HG02798 (cell line): ENCODE results near the gene ATP7A.
"Not testable (repeated sequence)": the region's sequence is repeated elsewhere in the genome, so short reads cannot be mapped to it uniquely, and the experiment has no call there.

Source experiments
- ATAC-seq: cut with Tn5 transposase; IDR thresholded peaks from one replicate; pipeline ENCODE4 v1.9.1; 2021; ENCODE audit warnings: mild to moderate bottlenecking; ENCODE audit not compliant: unreplicated experiment, poor library complexity

Gene ATP7A

GRCh38 chrX:78024349-78025059 lies 114.0 kb downstream of the ATP7A start:
- ATAC-seq, result no peak

DNA sequence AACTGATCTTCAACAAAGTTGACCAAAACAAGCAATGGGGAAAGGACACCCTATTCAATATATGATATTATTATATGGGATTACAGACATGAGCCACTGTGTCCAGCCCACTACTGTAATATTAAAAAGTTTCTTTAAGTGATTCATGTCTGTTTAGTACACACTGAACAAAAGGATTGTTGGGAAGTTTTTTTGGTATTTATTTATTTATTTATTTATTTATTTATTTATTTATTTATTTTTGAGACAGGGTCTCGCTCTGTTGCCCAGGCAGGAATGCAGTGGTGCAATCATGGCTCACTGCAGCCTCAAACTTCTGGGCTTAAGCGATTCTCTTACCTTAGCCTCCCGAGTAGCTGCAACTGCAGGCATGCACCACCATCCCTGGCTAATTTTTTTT lies 117.3 kb downstream of the ATP7A start:
- ATAC-seq, result no peak

GRCh38 chrX:78029663-78030062 lies 119.2 kb downstream of the ATP7A start:
- no peak for ATAC-seq

DNA sequence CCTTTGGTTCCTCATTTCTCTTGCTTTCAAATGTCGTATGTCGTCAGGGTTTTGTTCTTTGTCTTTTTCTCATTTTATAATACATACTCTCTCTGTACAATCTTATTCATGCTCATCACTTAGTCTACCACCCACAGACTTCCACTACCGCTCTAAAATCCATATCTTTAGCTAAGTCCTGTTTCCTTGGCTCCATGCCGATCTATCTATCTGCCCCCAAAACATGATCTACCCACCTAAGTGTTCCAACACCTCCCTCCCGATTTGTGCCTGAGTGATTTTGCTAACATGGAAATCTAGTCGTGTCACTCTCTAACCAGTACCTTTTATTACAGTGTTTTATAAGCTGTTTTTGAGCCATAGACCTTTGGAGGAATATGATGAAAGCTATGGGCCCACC lies 124.6 kb downstream of the ATP7A start:
- ATAC-seq, result no peak

DNA sequence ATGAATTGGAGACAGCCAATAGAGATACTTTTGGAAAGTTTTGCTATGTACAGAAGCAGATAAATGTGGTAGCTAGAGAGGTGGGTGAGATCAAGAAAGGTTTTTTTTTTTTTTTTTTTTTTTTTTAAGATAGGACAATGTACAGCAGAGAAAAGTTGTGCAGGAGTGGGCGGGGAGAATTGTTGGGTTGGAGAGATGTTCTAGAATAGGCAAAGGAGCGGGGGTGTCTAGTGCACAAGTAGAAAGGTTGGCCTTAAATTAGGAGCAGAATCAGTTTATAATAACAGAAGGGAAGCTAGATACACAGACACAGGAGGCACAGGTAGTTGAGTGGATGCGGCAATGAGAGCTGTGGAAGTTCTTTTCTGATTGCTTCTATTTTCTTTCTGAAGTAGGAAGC lies 127.4 kb downstream of the ATP7A start:
- ATAC-seq, result no peak

DNA sequence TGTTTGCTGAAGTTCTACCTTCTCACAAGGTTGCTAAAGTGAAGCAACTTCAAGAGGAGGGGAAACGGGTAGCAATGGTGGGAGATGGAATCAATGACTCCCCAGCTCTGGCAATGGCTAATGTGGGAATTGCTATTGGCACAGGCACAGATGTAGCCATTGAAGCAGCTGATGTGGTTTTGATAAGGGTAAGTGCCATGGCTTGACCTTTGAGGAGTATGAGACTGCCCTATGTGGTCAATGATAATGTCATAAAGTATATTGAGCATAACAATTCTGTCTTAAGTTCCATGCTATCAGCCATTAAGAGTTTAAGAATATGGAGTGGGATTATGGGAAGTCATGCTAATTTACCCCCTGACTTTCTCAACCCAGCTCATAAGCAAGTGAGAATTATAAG lies 132.1 kb downstream of the ATP7A start:
- no peak for ATAC-seq

DNA sequence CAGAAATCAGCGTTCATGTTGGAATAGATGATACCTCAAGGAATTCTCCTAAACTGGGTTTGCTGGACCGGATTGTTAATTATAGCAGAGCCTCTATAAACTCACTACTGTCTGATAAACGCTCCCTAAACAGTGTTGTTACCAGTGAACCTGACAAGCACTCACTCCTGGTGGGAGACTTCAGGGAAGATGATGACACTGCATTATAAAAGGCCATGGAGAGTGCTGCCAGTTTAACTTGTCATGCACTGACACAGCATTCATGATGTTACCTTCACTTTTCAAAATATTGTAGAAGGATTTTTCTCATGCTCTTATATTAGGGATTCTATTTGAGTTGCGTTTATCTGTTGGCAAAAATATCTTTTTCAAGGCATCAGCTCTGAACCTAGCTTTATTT lies 135.9 kb downstream of the ATP7A start:
- no peak for ATAC-seq

DNA sequence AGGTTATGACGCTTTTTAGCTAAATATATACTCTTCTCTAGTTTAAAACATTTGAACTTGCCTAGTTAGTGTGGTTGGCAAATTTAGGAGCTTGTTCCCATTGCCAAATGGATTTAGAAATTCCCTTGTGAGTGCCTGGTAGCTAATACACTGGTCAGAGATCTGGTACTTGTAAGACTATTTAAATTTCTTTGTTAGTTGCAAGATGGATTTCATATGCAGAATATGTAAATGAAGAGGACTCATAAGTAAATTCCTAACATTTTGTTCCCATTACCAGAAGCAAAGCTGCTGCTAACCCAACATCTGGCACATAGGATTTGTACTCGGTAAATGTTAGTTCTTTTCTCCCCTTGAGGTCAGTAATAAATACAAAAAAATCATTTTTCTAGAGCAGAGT lies 137.6 kb downstream of the ATP7A start:
- ATAC-seq, result no peak

- no peak for ATAC-seq
These were observed 153.2 kb downstream of the ATP7A start for GRCh38 chrX:78063687-78064086.

GRCh38 chrX:78064152-78064551 lies 153.7 kb downstream of the ATP7A start:
- ATAC-seq, result no peak

DNA sequence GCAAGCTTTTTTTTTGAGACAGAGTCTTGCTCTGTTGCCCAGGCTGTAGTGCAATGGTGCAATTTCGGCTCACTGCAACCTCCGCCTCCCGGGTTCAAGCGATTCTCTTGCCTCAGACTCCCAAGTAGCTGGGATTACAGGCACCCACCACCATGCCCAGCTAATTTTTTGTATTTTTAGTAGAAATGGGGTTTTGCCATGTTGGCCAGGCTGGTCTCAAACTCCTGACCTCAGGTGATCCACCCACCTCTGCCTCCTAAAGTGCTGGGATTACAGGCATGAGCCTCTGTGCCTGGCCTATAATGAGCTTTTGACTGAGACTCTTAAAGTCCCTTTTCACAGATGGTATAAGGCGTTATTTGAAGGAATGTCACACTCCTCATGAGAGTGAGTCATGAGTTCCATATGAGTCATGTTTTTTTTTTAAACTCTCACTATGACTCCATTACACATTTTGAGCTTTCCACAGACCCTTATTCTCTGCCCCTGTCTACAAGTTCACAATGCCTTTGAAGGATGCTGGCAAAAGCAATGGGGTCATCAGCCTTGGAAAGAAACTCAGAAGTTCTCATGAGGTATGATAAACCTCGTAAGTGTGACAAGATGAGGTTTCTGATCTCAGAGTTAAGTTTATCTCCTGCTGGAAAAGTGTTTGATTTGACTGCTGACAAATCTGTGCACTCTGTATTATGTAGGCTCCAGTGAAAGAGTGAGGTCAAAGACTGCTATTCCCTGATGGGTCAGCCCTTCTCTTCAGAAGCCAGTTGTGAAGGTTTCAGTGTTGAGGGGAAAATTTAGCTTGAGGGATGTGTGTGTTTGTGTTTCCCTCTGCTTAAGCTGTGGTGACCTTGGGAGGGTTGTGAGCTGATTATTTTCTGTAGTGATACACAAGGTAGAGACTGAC lies 154.5 kb downstream of the ATP7A start:
- ATAC-seq, result peak; percentile 77

DNA sequence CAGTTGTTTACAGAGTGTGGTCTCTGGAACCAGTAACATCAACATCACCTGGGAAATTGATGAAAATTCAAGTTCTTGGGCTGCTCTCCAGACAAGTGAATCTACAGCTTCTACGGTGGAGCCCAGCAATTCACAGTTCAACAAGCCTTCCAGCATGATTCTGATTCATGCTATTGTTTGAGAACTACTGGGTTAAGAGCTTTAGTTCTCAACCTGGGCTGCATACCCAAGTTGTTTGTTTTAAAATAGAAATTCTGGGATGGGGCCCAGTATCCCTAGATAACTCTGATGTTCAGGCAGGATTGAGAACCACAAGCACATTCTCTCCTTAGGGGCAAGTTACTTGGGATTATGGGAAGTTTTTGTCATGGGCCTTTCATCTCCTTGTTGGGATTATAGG lies 155.6 kb downstream of the ATP7A start:
- no peak for ATAC-seq

DNA sequence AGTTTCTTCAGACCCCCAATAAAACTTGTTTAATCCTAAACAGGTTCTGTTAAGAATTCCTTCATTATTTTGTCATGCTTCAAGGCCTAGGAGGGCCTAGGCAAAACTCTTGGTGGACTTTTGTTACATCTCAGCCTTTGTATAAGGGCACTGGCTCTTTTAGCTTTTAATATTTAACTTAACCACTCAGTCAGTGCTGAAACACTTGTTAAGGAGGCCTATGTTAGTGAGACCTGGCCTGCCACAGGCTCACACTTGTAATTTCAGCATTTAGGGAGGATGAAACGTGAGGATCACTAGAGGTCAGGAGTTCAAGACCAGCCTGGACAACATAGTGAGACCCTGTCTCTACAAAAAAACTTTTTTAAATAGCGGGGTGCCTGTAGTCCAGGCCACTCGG lies 160.8 kb downstream of the ATP7A start:
- ATAC-seq, result no peak

DNA sequence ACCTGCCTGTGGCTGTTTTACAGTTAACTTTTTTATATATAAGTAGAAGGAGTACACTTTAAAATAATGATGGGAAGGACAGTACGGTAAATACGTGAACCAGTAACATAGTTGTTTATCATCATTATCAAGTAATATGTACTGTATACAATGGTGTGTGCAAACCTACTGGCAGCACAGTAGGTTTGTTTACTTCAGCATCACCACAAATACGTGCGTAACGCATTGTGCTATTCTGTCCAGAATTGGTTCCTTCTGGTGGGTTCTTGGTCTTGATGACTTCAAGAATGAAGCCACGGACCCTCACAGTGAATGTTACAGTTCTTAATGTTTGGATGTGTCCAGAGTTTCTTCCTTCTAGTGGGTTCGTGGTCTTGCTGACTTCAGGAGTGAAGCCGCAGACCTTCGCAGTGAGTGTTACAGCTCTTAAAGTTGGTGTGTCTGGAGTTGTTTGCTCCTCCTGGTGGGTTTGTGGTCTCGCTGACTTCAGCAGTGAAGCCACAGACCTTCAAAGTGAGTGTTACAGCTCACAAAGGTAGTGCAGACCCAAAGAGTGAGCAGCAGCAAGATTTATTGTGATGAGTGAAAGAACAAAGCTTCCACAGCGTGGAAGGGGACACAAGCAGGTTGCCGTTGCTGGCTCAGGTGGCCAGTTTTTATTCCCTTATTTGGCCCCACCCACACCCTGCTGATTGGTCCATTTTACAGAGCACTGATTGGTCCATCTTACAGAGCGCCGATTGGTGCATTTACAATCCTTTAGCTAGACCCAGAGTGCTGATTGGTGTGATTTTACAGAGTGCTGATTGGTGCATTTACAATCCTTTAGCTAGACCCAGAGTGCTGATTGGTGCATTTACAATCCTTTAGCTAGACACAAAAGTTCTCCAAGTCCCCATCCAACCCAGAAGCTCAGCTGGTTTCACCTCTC lies 162.9 kb downstream of the ATP7A start:
- not testable (repeated sequence) for ATAC-seq

GRCh38 chrX:78074088-78074487 lies 163.6 kb downstream of the ATP7A start:
- ATAC-seq, result peak; percentile 47

DNA sequence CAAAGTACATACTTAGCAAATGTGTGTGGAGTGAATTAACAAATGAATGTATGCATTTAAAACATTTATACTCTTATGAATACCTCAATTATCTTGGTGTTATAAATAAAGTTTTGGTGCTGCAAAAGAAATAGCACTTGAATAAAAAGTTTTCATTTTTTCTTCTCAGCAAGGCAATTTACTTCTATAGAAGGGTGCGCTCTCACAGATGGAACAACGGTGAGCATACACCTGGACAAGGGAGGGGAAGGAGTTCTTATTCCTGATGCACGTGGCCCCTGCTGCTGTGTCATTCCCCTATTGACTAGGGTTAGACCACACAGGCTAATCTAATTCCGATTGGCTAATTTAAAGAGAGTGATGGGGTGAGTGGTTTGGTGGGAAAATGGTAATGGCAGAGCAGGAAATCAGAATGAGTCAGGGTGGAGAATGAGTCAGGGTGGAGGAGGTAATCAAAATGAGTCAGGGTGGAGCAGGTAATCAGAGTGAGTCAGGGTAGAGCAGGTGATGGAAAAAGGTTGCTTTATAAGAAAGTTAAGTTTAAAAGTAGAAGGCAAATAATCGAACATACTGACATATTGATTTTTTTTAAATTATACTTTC lies 165.4 kb downstream of the ATP7A start:
- no peak for ATAC-seq

DNA sequence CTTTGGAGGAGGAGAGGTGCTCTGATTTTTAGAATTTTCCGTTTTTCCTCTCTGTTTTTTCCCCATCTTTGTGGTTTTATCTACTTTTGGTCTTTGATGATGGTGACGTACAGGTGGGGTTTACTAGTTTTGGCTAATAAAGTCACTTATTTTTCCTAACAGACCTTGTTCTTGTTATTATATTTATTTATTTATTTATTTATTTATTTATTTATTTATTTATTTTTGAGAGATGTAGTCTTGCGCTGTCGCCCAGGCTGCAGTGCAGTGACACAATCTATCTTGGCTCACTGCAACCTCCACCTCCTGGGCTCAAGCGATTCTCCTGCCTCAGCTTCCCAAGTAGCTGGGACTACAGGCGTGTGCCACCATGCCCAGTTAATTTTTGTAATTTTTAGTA lies 170.9 kb downstream of the ATP7A start:
- not testable (repeated sequence) for ATAC-seq

GRCh38 chrX:78092296-78092695 lies 181.8 kb downstream of the ATP7A start:
- ATAC-seq, result peak; percentile 93

- ATAC-seq, result no peak
These were observed 187.6 kb downstream of the ATP7A start for GRCh38 chrX:78098108-78098507.
